HG02610 (cell line): ENCODE data around the gene ANKMY1.

Experiments
- ATAC-seq: cut with Tn5 transposase; IDR thresholded peaks from one replicate; pipeline ENCODE4 v1.9.1; 2021; ENCODE audit warnings: mild to moderate bottlenecking, moderate library complexity; ENCODE audit not compliant: unreplicated experiment

The ANKMY1 gene

DNA sequence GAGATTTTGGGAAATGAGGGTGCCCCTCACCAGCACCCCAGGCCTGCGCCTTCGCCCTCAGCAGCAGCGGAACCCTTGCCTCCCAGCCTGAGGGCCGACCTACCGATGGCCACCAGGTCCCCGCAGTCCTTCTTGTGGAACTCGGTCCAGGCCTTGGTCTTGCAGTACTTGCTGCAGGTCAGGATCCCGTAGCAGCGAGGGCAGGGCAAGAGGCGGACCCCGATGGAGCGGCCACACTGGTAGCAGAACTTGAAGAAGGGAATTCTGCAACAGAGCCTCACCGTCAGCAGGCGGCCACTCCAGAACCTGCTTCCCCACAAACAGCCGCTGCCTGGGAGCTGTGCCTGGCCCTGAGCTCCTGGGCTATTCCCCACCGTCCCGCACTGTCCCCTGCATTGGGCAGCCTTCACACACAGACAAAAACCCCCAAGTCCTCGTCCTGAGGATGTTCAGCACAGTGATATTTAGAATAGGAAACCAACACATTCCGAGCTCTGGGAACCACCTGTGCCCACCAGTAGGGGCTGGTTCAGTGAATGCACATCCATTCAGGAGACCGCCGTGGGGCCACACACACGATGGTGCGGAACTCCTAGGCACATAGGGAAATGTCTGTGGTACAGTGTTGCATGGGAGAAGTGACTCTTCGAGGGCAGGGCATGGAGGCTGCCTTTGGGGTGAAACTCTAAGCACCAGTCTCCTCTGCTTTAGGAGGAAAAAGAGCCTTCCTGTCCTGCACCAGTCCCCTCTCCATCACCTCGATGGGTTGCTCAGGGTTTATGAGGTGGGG, 76.8 kb downstream of the ANKMY1 start:
- ATAC-seq, result no peak

DNA sequence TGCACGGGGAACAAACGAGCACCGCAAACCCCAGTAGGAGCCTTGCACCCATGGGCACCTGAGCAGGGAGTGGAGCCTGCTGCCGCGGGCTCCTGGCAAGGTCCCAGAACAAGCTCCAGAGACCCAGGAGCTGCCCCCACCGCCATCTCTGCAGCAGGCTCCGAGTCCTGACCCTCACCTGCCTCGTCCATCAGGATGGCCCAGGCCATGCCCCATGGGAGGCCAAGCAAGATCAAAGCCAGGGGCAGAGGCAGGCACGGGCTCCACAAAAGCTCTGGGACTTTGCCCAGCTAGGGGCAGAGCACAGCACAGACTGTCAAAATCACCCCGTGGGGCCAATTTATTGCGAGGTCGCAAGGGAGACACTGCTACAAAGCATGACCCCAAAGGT, 78.7 kb downstream of the ANKMY1 start:
- no peak for ATAC-seq

- ATAC-seq, result no peak
Measured at GRCh38 chr2:240478346-240479110, 79.3 kb downstream of the ANKMY1 start.

GRCh38 chr2:240477916-240478315, 79.9 kb downstream of the ANKMY1 start:
- no peak for ATAC-seq

- no peak for ATAC-seq
Measured at GRCh38 chr2:240473211-240473610, 84.6 kb downstream of the ANKMY1 start.

DNA sequence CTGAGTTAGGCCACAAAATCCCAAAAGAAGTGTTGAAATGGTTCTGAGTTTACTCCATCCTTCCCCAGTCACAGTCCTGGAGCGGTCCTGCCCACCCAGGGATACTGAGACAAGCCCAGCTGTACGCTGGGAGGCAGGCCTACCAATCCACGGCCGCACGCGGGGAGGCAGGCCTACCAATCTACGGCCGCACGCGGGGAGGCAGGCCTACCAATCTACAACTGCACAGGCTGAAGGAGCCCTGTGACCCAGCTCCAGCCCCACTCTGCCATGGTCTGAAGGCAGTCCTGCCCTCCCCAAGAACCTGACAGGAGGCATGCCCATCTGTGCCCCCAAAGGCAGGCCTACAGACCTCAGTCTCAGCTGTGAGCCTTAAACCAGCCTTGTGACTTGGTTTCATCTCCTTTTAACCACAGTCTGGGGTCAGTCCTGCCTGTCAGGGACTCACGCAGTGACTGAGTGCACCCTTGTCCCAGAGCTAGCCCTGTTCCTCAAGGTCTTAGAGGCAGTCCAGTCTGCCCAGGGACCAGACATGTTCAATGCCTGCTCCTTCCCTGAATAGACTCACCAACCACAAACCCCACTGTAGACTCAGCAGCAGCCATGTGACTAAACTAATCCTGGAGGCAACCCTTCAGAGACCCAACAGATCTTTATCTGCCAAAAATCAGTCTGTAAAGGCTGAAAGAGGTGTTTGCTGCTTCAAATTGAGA, 85.6 kb downstream of the ANKMY1 start:
- ATAC-seq, result no peak

DNA sequence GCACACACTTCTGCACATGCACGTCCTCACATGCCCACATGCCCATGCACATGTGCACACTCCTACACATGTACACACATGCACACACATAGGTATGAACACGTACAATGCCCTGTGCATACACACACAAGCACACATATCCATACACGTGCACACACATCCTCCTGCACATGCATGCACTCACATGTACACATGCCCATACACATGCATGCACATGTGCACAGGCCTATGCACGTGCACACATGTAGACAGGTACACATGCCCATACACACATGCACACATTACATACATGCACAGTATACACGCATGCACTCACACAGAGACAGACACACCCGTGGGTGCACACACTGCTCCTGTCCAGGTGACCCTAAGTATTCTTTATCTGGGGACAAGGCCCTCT, 88.0 kb downstream of the ANKMY1 start:
- no peak for ATAC-seq

DNA sequence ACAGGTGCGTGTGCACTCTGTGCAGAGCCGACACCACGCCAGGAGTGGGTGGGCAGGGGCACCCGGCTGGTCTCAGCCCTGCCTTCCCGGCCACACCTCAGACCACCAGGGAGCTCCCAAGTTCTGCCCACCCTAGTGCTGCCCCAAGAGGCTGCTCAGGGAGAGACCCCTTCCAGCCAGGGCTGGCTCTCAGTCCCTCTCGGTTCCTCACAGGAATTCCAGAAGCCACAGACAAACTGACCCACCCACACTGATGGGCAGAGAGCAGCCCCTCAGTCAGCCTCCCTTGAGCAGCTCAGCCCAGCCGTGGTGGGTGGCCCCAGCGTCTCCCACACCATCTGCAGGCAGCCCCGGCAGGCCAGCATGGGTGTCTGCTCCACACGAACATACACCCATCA, 88.5 kb downstream of the ANKMY1 start:
- no peak for ATAC-seq

DNA sequence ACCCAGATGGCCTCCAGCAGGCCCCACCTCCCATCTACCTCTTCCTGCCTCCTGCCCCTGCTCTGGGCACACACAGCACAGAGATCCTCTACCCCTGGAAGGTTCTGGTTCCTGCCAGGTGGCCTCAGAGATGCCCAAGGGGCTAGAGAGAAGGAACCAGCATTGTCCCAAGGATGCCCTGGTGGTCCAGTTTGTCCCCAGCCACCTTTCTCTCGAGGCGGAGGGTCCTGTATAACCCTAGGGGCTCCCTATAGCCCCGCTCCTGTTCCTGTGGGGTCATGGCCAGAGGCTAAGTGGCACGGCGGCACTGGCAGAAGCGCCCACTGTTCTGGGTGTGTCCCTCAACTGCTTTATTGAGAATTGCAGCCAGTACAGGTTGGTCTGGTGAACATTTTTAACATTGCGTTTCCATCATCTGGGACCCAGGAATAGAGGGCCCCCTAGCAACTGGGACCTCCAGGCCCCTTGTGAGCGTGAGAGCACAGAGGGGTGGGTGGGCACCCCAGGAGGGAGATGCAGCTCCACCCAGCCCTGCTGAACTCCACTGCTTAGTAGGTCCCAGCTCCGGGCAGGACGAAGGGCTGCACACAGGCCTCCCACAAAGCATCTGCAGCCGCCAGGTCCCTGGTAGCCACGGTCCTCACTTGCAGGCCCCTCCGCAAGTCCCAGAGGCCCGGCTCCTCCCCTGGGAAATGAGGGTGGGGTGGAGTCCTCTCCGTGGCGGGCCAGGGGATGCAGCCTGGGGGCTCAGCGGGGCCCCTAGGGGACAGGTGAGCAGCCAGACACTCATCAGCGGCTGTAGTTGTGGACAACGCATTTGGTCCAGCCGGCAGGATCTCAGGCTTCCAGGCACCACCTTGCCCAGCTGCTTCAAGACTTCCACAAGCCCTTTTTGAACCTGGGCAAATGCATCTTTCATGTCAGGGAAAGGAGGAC, 89.2 kb downstream of the ANKMY1 start:
- ATAC-seq, result no peak

DNA sequence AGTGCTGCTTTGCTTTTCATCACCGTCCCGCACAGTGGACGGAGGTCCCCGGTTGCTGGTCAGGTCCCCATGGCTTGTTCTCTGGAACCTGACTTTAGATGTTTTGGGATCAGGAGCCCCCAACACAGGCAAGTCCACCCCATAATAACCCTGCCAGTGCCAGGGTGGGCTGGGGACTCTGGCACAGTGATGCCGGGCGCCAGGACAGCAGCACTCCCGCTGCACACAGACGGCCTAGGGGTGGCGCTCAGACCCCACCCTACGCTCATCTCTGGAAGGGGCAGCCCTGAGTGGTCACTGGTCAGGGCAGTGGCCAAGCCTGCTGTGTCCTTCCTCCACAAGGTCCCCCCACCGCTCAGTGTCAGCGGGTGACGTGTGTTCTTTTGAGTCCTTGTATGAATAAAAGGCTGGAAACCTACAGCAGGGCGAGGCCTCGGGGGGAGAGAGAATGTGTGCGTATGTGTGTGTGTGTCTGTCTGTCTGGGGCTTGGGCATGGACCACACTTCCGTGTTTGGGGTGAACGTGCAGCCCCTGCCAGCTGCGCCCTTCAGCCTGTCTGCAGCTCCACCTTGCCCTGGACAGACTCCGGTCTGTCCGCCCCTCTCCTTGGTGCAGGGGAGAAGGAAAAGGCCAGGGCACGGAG, 90.0 kb downstream of the ANKMY1 start:
- no peak for ATAC-seq

- no peak for ATAC-seq
Measured at GRCh38 chr2:240467149-240467642, 90.6 kb downstream of the ANKMY1 start.

DNA sequence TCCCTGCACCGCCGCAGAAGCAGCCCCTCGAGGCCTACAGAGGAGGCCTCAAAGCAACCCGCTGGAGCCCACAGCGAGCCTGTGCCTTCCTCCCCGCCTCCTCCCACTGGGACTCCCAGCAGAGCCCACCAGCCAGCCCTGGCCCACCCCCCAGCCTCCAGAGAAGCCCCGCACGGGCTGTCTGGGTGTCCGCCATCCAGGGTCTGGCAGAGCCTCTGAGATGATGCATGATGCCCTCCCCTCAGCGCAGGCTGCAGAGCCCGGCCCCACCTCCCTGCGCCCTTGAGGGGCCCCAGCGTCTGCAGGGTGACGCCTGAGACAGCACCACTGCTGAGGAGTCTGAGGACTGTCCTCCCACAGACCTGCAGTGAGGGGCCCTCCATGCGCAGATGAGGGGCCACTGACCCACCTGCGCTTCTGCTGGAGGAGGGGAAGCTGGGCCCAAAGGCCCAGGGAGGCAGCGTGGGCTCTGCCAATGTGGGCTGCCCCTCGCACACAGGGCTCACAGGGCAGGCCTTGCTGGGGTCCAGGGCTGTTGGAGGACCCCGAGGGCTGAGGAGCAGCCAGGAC, 91.1 kb downstream of the ANKMY1 start:
- no peak for ATAC-seq

DNA sequence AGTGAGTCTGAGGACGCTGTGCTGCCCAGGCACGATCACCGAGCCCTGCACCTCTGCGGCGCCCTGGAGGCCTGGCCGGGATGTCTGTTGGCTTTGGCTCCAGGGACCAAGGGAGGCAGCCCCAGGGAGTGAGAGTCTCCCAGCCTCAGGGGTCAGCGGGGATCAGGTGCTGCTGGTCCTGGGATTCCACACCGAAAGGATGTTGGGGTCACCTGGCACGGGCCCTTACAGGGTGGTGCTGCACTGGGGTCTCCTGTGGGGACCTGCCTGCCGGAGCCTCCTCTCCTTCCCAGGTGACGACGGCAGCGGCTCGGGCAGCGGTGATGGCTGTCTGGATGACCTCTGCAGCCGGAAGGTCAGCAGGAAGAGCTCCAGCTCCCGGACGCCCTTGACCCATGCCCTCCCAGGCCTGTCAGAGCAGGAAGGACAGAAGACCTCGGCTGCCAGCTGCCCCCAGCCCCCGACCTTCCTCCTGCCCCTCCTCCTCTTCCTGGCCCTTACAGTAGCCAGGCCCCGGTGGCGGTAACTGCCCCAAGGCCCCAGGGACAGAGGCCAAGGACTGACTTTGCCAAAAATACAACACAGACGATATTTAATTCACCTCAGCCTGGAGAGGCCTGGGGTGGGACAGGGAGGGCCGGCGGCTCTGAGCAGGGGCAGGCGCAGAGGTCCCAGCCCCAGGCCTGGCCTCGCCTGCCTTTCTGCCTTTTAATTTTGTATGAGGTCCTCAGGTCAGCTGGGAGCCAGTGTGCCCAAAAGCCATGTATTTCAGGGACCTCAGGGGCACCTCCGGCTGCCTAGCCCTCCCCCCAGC, 91.8 kb downstream of the ANKMY1 start:
- no peak for ATAC-seq

DNA sequence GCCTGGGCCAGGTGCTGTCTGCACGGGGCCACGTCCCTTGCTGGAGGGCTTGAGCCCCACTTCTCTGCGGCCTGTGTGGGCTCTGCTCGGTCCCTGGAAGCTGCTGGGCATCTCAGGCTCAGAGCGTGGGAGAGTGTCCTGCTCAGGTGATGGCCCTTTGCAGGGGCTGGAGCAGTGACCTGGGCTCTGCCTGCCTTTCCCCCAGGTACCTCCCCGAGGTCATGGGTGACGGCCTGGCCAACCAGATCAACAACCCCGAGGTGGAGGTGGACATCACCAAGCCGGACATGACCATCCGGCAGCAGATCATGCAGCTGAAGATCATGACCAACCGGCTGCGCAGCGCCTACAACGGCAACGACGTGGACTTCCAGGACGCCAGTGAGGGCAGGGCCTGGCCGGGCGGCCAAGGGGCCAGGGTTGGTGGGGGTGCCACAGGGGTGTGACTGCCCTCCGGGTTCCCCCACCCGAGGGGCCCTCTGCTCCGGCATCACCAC, 92.5 kb downstream of the ANKMY1 start:
- no peak for ATAC-seq

GRCh38 chr2:240464514-240465241, 93.1 kb downstream of the ANKMY1 start:
- ATAC-seq, result no peak

DNA sequence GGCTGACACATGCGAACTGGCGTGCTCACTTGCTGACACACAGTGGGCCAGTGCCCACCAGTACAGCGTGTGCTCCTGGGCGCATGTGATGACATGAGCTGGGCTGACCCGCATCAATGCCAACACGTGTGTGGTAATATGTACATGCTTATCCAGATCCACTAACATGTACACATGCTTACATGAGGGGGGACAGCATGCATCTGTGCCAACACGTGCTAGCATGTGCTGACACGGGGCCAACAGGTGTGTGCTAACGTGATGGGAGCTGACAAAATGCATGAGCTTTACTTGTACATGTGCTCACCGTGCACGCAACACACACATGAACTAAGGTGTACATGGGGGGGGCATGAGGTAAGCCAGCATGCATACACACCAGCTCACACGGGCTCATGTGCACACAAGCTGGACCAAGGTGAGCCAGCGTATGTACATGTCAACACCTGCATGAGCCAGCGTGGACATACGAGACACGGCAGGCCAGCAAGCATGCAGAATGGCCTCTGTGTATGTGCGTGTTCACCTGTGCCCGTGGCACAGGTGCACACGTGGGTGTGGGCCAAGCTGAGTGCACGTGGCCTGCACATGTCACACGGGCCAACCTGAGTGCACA, 93.8 kb downstream of the ANKMY1 start:
- no peak for ATAC-seq

GRCh38 chr2:240463274-240463865, 94.4 kb downstream of the ANKMY1 start:
- ATAC-seq, result no peak
